Vagina (tissue), 2 donors: ENCODE measurements around the gene TTLL11.

Experiments used
- POLR2AphosphoS5 ChIP-seq, 2 donors: sonication (generic); formaldehyde crosslinking; IDR thresholded peaks; one replicate each; pipeline ENCODE4 v1.9.0; 2017; ENCODE audit warnings: antibody characterized with exemption in 2 of 2, mild to moderate bottlenecking in 2 of 2, low read depth in 1 of 2; ENCODE audit not compliant: insufficient read depth in 1 of 2
- TF ChIP-seq, protein P1 (sequence below), 3 experiments: fragments of 450-650 bp in 2 of 3; fragments of 200-600 bp in 1 of 3; sonication (generic) in 1 of 3; IDR thresholded peaks; one replicate each; pipeline ENCODE4 v1.5.1; 2017 to 2019; ENCODE audit warnings: antibody characterized with exemption in 3 of 3, mild to moderate bottlenecking in 2 of 3, moderate library complexity in 2 of 3

DNA sequence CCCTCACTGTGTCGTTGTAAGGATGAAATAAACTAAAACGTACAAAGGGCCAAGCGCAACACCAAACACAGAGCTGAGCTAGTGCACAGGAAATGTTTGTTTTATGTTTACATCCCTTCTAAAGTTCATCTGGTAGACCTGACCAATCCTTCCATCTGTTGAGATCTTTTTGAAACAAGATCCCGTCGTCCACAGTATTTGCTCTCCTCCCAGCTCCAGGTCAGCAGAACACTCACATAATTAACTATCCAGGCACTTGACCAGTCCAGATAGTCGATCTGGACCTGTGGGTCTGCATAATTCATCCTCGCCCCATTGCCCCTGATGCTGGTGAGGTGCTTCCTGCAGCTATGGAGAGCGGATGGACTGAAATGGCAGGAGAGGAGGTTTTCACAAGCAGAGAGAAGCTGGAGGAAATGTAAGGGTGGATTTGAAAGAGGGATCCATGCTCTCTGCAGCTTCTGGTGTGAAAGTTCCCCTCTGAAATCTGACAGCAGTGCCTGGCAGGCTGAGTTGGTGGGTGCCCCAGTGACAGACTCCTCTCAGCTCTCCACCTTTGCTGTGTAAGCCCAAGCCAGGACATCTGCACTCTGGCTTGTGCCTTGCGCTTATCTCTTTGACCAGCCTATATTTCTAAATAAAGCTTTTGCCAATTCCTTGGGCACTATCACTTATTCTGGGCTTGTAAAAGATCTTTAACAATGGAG, 102.4 kb downstream of the TTLL11 start:
- TF ChIP-seq, protein P1, sequence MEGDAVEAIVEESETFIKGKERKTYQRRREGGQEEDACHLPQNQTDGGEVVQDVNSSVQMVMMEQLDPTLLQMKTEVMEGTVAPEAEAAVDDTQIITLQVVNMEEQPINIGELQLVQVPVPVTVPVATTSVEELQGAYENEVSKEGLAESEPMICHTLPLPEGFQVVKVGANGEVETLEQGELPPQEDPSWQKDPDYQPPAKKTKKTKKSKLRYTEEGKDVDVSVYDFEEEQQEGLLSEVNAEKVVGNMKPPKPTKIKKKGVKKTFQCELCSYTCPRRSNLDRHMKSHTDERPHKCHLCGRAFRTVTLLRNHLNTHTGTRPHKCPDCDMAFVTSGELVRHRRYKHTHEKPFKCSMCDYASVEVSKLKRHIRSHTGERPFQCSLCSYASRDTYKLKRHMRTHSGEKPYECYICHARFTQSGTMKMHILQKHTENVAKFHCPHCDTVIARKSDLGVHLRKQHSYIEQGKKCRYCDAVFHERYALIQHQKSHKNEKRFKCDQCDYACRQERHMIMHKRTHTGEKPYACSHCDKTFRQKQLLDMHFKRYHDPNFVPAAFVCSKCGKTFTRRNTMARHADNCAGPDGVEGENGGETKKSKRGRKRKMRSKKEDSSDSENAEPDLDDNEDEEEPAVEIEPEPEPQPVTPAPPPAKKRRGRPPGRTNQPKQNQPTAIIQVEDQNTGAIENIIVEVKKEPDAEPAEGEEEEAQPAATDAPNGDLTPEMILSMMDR (IDR thresholded peaks at IDR 0.05) = no peak
- TF ChIP-seq POLR2AphosphoS5 (IDR thresholded peaks at IDR 0.05; ENCODE audit: insufficient read depth in 1 of 2, low read depth in 1 of 2) = no peak
